HepG2 (cell line): ENCODE measurements around the gene TEX55.

Experiments used
- CTCF ChIP-seq: sonication (generic); formaldehyde crosslinking; IDR thresholded peaks from 2 replicates; pipeline ENCODE4 v1.5.0; 2020; ENCODE audit warnings: mild to moderate bottlenecking, missing genetic modification reagents, moderate library complexity
- EP300 ChIP-seq, 3 experiments: sonication (generic) in 1 of 3; formaldehyde crosslinking in 1 of 3; IDR thresholded peaks; 2 replicates each; pipeline versions ENCODE4 v1.5.1 to v1.6.1; 2011 to 2020; ENCODE audit warnings: low read depth in 2 of 3, low read length in 2 of 3, borderline replicate concordance in 1 of 3, improper control_type of control experiment in 1 of 3, mild to moderate bottlenecking in 1 of 3, missing genetic modification reagents in 1 of 3, moderate library complexity in 1 of 3
- NPAS2 ChIP-seq: sonication (generic); formaldehyde crosslinking; IDR thresholded peaks from 2 replicates; pipeline ENCODE4 v1.8.0; 2022; ENCODE audit warnings: mild to moderate bottlenecking, missing genetic modification reagents, borderline replicate concordance
- NR3C1 ChIP-seq: sonication (generic); formaldehyde crosslinking; IDR thresholded peaks from 2 replicates; pipeline ENCODE4 v1.4.0; 2020; ENCODE audit warnings: missing genetic modification reagents
- POLR2A ChIP-seq, 2 experiments: IDR thresholded peaks; 2 replicates each; pipeline ENCODE4 v1.6.1; 2011; ENCODE audit warnings: low read depth in 2 of 2, low read length in 2 of 2, mild to moderate bottlenecking in 1 of 2, moderate library complexity in 1 of 2; ENCODE audit not compliant: insufficient read depth in 1 of 2
- REST ChIP-seq, 2 experiments: IDR thresholded peaks; 2 replicates each; pipeline ENCODE4 v1.6.1; 2011 to 2012; ENCODE audit warnings: low read length in 2 of 2, borderline replicate concordance in 1 of 2, low read depth in 1 of 2, mild to moderate bottlenecking in 1 of 2, moderate library complexity in 1 of 2
- SAP130 ChIP-seq: IDR thresholded peaks from 2 replicates; pipeline ENCODE4 v1.6.1; 2016; ENCODE audit warnings: low read depth
- TBX2 ChIP-seq: sonication (generic); formaldehyde crosslinking; IDR thresholded peaks from 2 replicates; pipeline ENCODE4 v1.5.0; 2020; ENCODE audit warnings: missing genetic modification reagents, mild to moderate bottlenecking, borderline replicate concordance
- TCF7L2 ChIP-seq: IDR thresholded peaks from 2 replicates; pipeline ENCODE4 v1.6.1; 2011; ENCODE audit warnings: mild to moderate bottlenecking, low read depth, low read length, moderate library complexity
- ZNF543 ChIP-seq: sonication (generic); formaldehyde crosslinking; IDR thresholded peaks from 2 replicates; pipeline ENCODE4 v1.4.0; 2020; ENCODE audit warnings: mild to moderate bottlenecking, missing genetic modification reagents

DNA sequence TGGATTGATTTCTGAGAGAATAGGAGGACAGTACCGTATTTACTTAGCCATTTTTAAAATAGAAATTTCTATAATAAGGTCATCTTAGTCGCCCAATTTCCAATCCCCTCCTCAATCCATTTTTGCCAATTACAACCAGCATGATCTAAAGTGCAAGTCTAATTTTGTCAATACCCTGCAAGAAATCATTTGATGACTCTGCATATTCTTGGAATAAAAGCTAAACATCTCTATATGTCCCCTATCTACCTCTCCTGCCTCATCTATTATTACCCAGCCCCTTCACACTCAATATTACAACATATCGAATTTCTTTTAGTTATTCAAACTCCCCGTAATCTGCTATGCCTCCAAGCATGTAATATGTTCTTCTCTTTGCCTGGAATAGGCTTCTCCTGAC is 41.9 kb upstream of the TEX55 start:
- TF ChIP-seq CTCF: no peak
- TF ChIP-seq NR3C1: no peak
- TF ChIP-seq SAP130 (CRISPR knock-in tag): no peak
- no peak for TF ChIP-seq EP300 (IDR thresholded peaks at IDR 0.05; ENCODE audit: low read depth in 2 of 2, low read length in 2 of 2)
- TF ChIP-seq EP300 (CRISPR knock-in tag; IDR thresholded peaks at IDR 0.05; ENCODE audit: borderline replicate concordance): no peak
- TF ChIP-seq REST (IDR thresholded peaks at IDR 0.05; ENCODE audit: borderline replicate concordance in 1 of 2, low read depth in 1 of 2, low read length in 2 of 2): no peak
- TF ChIP-seq NPAS2 (CRISPR knock-in tag): no peak
- no peak for TF ChIP-seq ZNF543
- no peak for TF ChIP-seq POLR2A (IDR thresholded peaks at IDR 0.05; ENCODE audit: insufficient read depth in 1 of 2, low read depth in 2 of 2, low read length in 2 of 2)
- TF ChIP-seq TCF7L2: no peak
- TF ChIP-seq TBX2 (CRISPR knock-in tag): no peak
